Stimulated activated naive CD8-positive, alpha-beta T cell treated with anti-CD3 and anti-CD28 coated beads, Interleukin-15, Interleukin-2, amounts not matched to agents 100 ng/mL and 50 ng/mL, for 24 hours (primary cell): ENCODE results near the gene SLC26A1.

Experiments used
- H3K27ac Mint-ChIP-seq: one replicate; pipeline ENCODE4 v1.8.0; 2021; ENCODE audit warnings: mild to moderate bottlenecking, mixed read lengths
- H3K27me3 Mint-ChIP-seq: one replicate; pipeline ENCODE4 v1.8.0; 2021; ENCODE audit warnings: mixed read lengths
- H3K36me3 Mint-ChIP-seq: one replicate; pipeline ENCODE4 v1.8.0; 2021; ENCODE audit warnings: low read depth, mixed read lengths
- H3K4me1 Mint-ChIP-seq: one replicate; pipeline ENCODE4 v1.8.0; 2021; ENCODE audit warnings: low read depth, mixed read lengths
- H3K4me3 Mint-ChIP-seq: one replicate; pipeline ENCODE4 v1.8.0; 2021; ENCODE audit warnings: mild to moderate bottlenecking, mixed read lengths
- H3K9me3 Mint-ChIP-seq: one replicate; pipeline ENCODE4 v1.8.0; 2021; ENCODE audit warnings: mixed read lengths

Gene SLC26A1

GRCh38 chr4:954211-955020 lies 38.8 kb downstream of the SLC26A1 start:
- Mint-ChIP-seq H3K27ac (no peak overlapping the region), H3K27me3 (no peaks in the 10 kb centered on the region), H3K4me3 (no peak overlapping the region), H3K9me3 (no peaks in the 10 kb centered on the region), H3K4me1 (no peaks in the 10 kb centered on the region), H3K36me3 (no peaks in the 10 kb centered on the region)

- Mint-ChIP-seq H3K27me3 (no peaks in the 10 kb centered on the region), H3K4me3 (no peak overlapping the region), H3K27ac (no peak overlapping the region), H3K4me1 (no peaks in the 10 kb centered on the region), H3K36me3 (no peaks in the 10 kb centered on the region), H3K9me3 (no peaks in the 10 kb centered on the region)
These were observed 39.7 kb downstream of the SLC26A1 start for GRCh38 chr4:953574-953915.

- Mint-ChIP-seq H3K36me3 (no peaks in the 10 kb centered on the region), H3K27me3 (no peaks in the 10 kb centered on the region), H3K4me3 (no peak overlapping the region), H3K9me3 (no peaks in the 10 kb centered on the region), H3K27ac (no peak overlapping the region), H3K4me1 (no peaks in the 10 kb centered on the region)
These were observed 40.2 kb downstream of the SLC26A1 start for GRCh38 chr4:952881-953573.

GRCh38 chr4:951594-952468 lies 41.4 kb downstream of the SLC26A1 start:
- H3K9me3 Mint-ChIP-seq = no peaks in the 10 kb centered on the region
- no peaks in the 10 kb centered on the region for H3K36me3 Mint-ChIP-seq
- no peaks in the 10 kb centered on the region for H3K4me1 Mint-ChIP-seq
- H3K27me3 Mint-ChIP-seq = no peaks in the 10 kb centered on the region
- H3K4me3 Mint-ChIP-seq = no peak overlapping the region
- no peak overlapping the region for H3K27ac Mint-ChIP-seq

- no peak overlapping the region for H3K27ac Mint-ChIP-seq
- H3K4me1 Mint-ChIP-seq = no peaks in the 10 kb centered on the region
- H3K27me3 Mint-ChIP-seq = no peaks in the 10 kb centered on the region
- H3K9me3 Mint-ChIP-seq = no peaks in the 10 kb centered on the region
- H3K4me3 Mint-ChIP-seq = no peak overlapping the region
- no peaks in the 10 kb centered on the region for H3K36me3 Mint-ChIP-seq
These were observed 42.0 kb downstream of the SLC26A1 start for GRCh38 chr4:951186-951585.

- Mint-ChIP-seq H3K27ac (no peak overlapping the region), H3K4me3 (no peak overlapping the region), H3K36me3 (no peaks in the 10 kb centered on the region), H3K9me3 (no peaks in the 10 kb centered on the region), H3K4me1 (no peaks in the 10 kb centered on the region), H3K27me3 (no peaks in the 10 kb centered on the region)
These were observed 42.8 kb downstream of the SLC26A1 start for GRCh38 chr4:950136-951020.

- no peaks in the 10 kb centered on the region for H3K27me3 Mint-ChIP-seq
- no peak overlapping the region for H3K4me3 Mint-ChIP-seq
- no peaks in the 10 kb centered on the region for H3K9me3 Mint-ChIP-seq
- H3K36me3 Mint-ChIP-seq = no peaks in the 10 kb centered on the region
- no peak overlapping the region for H3K27ac Mint-ChIP-seq
- no peaks in the 10 kb centered on the region for H3K4me1 Mint-ChIP-seq
These were observed 43.5 kb downstream of the SLC26A1 start for GRCh38 chr4:949656-950055.

- H3K4me3 Mint-ChIP-seq = no peak overlapping the region
- no peak overlapping the region for H3K27ac Mint-ChIP-seq
- H3K4me1 Mint-ChIP-seq = no peaks in the 10 kb centered on the region
- no peaks in the 10 kb centered on the region for H3K27me3 Mint-ChIP-seq
- no peaks in the 10 kb centered on the region for H3K36me3 Mint-ChIP-seq
- H3K9me3 Mint-ChIP-seq = no peaks in the 10 kb centered on the region
These were observed 44.3 kb downstream of the SLC26A1 start for GRCh38 chr4:948936-949300.

- no peaks in the 10 kb centered on the region for H3K9me3 Mint-ChIP-seq
- no peak overlapping the region for H3K4me3 Mint-ChIP-seq
- no peaks in the 10 kb centered on the region for H3K4me1 Mint-ChIP-seq
- no peak overlapping the region for H3K27ac Mint-ChIP-seq
- H3K27me3 Mint-ChIP-seq = no peaks in the 10 kb centered on the region
- no peaks in the 10 kb centered on the region for H3K36me3 Mint-ChIP-seq
These were observed 44.9 kb downstream of the SLC26A1 start for GRCh38 chr4:948101-948935.

- H3K4me1 Mint-ChIP-seq = no peaks in the 10 kb centered on the region
- H3K36me3 Mint-ChIP-seq = peaks cover 4% of the 10 kb centered on the region
- H3K27me3 Mint-ChIP-seq = no peaks in the 10 kb centered on the region
- H3K27ac Mint-ChIP-seq = no peak overlapping the region
- no peaks in the 10 kb centered on the region for H3K9me3 Mint-ChIP-seq
- no peak overlapping the region for H3K4me3 Mint-ChIP-seq
These were observed 45.7 kb downstream of the SLC26A1 start for GRCh38 chr4:947491-947971.

- Mint-ChIP-seq H3K27me3 (no peaks in the 10 kb centered on the region), H3K4me3 (no peak overlapping the region), H3K36me3 (peaks cover 4% of the 10 kb centered on the region), H3K4me1 (no peaks in the 10 kb centered on the region), H3K9me3 (no peaks in the 10 kb centered on the region), H3K27ac (no peak overlapping the region)
These were observed 46.4 kb downstream of the SLC26A1 start for GRCh38 chr4:946517-947471.

- H3K36me3 Mint-ChIP-seq = peaks cover 4% of the 10 kb centered on the region
- no peaks in the 10 kb centered on the region for H3K27me3 Mint-ChIP-seq
- H3K9me3 Mint-ChIP-seq = no peaks in the 10 kb centered on the region
- no peaks in the 10 kb centered on the region for H3K4me1 Mint-ChIP-seq
- no peak overlapping the region for H3K4me3 Mint-ChIP-seq
- no peak overlapping the region for H3K27ac Mint-ChIP-seq
These were observed 47.1 kb downstream of the SLC26A1 start for GRCh38 chr4:946103-946450.
